Testis (tissue), 2 donors: ENCODE data around the gene KMT5B.

Experiments used
- CTCF ChIP-seq, 3 experiments: fragments of 450-650 bp in 2 of 3; fragments of 200-600 bp in 1 of 3; sonication (generic) in 1 of 3; IDR thresholded peaks; one replicate each; pipeline ENCODE4 v1.5.1; 2016 to 2019; ENCODE audit warnings: antibody characterized with exemption in 3 of 3, mild to moderate bottlenecking in 2 of 3, moderate library complexity in 1 of 3
- POLR2A ChIP-seq: fragments of 450-650 bp; IDR thresholded peaks from one replicate; pipeline ENCODE4 v1.6.1; 2017; ENCODE audit warnings: antibody characterized with exemption, mild to moderate bottlenecking, moderate library complexity

- TF ChIP-seq CTCF (IDR thresholded peaks at IDR 0.05) (no peak), POLR2A (no peak)
Measured at GRCh38 chr11:68199295-68199987, 13.7 kb downstream of the KMT5B start.
